ENCODE results near the gene GALE.

GALE gene

DNA sequence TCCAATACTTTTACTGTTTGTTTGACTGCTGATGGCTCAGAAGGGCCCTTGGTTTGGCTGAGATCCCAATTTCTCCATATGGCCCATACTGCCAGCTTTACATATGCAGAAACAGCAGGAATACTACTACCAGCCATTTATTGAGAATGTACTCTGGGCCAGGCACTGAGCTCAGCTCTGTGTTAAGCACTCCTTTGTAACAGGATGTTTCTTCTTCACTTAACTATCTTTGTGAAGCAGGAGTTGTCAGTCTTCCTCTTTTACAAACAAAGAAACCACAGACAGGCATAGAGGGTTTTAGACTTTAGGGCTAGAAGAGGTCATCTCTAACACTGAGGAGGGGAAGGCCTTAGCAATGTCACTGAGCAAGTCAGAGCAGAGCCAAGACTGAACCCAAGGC is 16.4 kb upstream of the GALE start:
- DNase-seq (ENCODE audit: extremely low read depth, insufficient read length) = no peak
- H3K36me3 ChIP-seq (ENCODE audit: control insufficient read depth, insufficient read depth, low read length) = peaks cover 6% of the 10 kb centered on the region
- no peaks in the 10 kb centered on the region for H3K27me3 ChIP-seq (replicated peaks; ENCODE audit: control insufficient read depth, insufficient read depth, low read length)
- no peak overlapping the region for H3K4me3 ChIP-seq (replicated peaks; ENCODE audit: low read depth, low read length)
- TF ChIP-seq, protein P1, sequence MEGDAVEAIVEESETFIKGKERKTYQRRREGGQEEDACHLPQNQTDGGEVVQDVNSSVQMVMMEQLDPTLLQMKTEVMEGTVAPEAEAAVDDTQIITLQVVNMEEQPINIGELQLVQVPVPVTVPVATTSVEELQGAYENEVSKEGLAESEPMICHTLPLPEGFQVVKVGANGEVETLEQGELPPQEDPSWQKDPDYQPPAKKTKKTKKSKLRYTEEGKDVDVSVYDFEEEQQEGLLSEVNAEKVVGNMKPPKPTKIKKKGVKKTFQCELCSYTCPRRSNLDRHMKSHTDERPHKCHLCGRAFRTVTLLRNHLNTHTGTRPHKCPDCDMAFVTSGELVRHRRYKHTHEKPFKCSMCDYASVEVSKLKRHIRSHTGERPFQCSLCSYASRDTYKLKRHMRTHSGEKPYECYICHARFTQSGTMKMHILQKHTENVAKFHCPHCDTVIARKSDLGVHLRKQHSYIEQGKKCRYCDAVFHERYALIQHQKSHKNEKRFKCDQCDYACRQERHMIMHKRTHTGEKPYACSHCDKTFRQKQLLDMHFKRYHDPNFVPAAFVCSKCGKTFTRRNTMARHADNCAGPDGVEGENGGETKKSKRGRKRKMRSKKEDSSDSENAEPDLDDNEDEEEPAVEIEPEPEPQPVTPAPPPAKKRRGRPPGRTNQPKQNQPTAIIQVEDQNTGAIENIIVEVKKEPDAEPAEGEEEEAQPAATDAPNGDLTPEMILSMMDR (IDR thresholded peaks at IDR 0.05; ENCODE audit: insufficient read depth, low read length, poor library complexity, severe bottlenecking) = no peak

DNA sequence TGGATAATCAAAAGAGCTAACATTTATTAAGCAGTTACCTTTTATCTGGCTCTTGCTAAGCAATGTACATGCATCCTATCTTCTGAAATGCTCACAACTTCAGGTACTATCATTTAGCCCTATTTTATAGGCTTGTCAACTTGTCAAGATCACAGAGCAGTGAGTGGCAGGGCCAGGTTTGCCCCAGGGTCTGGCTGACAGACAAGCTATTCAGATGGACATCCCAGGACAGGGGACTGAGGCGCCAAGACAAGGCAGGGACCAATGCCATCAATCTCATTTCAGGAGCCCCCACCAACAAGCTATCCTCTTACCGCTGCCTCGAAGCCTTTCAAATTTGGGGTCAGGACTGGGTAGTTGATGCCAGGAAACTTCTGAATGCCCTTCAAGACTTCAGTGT is 15.8 kb upstream of the GALE start:
- no peak for DNase-seq (ENCODE audit: extremely low read depth, insufficient read length)
- Histone ChIP-seq H3K4me3 (replicated peaks; ENCODE audit: low read depth, low read length) (no peak overlapping the region), H3K36me3 (ENCODE audit: control insufficient read depth, insufficient read depth, low read length) (peaks cover 6% of the 10 kb centered on the region), H3K27me3 (replicated peaks; ENCODE audit: control insufficient read depth, insufficient read depth, low read length) (no peaks in the 10 kb centered on the region)
- TF ChIP-seq, protein P1 (IDR thresholded peaks at IDR 0.05; ENCODE audit: insufficient read depth, low read length, poor library complexity, severe bottlenecking) = no peak

DNA sequence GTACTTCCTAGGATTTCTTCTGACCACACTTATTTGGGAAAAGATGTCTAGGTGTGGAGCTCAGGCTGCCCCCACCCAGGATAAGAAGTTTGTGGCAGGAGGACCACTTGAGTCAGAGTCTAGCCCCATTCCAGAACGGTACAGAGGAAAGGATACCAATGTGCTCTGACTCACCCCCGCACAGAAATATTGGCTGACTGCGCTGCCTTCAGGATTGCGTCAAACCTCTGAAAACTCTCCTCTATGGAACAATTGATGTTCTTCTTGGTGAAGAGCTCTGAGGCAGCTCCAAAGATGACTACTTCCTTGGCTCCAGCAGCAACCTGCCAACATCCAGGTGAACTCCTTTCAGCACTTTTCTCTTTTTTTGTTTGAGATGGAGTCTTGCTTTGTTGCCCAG is 13.5 kb upstream of the GALE start:
- Histone ChIP-seq H3K36me3 (ENCODE audit: control insufficient read depth, insufficient read depth, low read length) (peaks cover 6% of the 10 kb centered on the region), H3K27me3 (replicated peaks; ENCODE audit: control insufficient read depth, insufficient read depth, low read length) (no peaks in the 10 kb centered on the region), H3K4me3 (replicated peaks; ENCODE audit: low read depth, low read length) (no peak overlapping the region)
- TF ChIP-seq, protein P1 (IDR thresholded peaks at IDR 0.05; ENCODE audit: insufficient read depth, low read length, poor library complexity, severe bottlenecking) = no peak
- no peak for DNase-seq (ENCODE audit: extremely low read depth, insufficient read length)

DNA sequence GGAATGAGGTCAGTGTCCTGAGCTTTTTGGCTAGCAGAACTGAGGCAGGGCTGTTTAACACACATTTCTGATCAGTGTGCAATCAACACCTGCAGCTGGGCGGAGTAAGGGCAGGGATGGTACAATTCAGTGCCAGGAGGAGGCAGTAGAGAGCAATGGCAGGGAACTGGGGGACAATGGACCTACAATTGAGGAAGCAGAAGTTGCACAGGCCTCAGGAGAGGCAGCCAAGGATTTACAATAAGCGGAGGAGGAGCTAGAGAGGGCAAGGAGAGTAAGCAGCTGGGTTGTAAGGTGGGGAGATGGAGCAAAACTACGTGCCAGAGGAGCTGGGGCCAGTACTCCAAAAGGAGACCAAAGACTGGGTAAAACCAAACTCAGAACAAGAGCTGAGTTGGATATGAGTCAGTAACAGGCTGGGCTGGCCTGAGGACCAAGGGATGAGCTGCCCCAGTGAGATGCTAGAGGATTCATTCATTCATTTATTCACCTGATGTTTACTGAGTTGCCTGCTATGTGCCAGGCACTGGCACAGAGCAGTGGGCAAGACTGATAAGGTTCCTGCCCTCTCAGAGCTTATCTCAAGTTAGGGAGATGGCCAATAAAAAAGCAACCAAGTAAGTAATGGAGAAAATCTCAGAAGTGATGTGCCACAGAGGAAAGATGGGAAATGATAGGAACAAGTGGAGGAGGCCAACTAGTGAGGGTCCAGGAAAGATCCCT is 10.4 kb upstream of the GALE start:
- peak; percentile 50 for DNase-seq (ENCODE audit: extremely low read depth, insufficient read length)
- no peaks in the 10 kb centered on the region for H3K27me3 ChIP-seq (replicated peaks; ENCODE audit: control insufficient read depth, insufficient read depth, low read length)
- H3K4me3 ChIP-seq (replicated peaks; ENCODE audit: low read depth, low read length) = no peak overlapping the region
- H3K36me3 ChIP-seq (ENCODE audit: control insufficient read depth, insufficient read depth, low read length) = peaks cover 11% of the 10 kb centered on the region
- TF ChIP-seq, protein P1 (IDR thresholded peaks at IDR 0.05; ENCODE audit: insufficient read depth, low read length, poor library complexity, severe bottlenecking) = peak; percentile 93

GRCh38 chr1:23809751-23810171 is 9.2 kb upstream of the GALE start:
- TF ChIP-seq, protein P1 (IDR thresholded peaks at IDR 0.05; ENCODE audit: insufficient read depth, low read length, poor library complexity, severe bottlenecking) = peak; percentile 98
- no peak overlapping the region for H3K4me3 ChIP-seq (replicated peaks; ENCODE audit: low read depth, low read length)
- H3K27me3 ChIP-seq (replicated peaks; ENCODE audit: control insufficient read depth, insufficient read depth, low read length) = no peaks in the 10 kb centered on the region
- H3K36me3 ChIP-seq (ENCODE audit: control insufficient read depth, insufficient read depth, low read length) = peaks cover 11% of the 10 kb centered on the region
- peak; percentile 81 for DNase-seq (ENCODE audit: extremely low read depth, insufficient read length)

Measured in GM06990 (cell line).